ENCODE measurements around the gene GOLGA8R. TPM values are rescaled to one million over a fixed set of nuclear protein-coding genes. Genes with fewer than 3 reads are reported as not detected.
"Not testable (repeated sequence)": the region's sequence is repeated elsewhere in the genome, so short reads cannot be mapped to it uniquely, and the experiment has no call there.

Gene GOLGA8R
- polyA plus RNA-seq, 1 donor, result 6.8 TPM

DNA sequence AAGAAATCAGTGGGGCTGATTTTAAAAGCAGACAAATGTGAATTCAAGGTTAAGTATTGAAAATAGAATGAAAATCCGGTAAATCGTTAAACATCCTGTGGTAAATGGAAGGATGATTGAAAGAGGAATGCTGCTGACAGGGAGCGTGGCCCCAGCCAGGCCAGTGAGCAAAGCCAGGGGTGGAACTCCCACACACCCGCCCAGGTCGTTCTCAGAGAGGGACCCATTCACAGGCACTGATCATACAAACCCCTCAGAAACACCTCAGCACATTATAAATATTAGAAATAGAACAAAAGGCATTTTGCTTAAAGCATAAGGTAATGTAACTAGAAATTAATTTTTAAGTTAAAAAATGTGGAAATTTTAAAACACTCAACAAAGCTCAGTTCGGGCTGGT, 59.0 kb downstream of the GOLGA8R start:
- not testable (repeated sequence) for DNase-seq; H3K4me3 ChIP-seq (ENCODE audit: low read length); H3K27me3 ChIP-seq (ENCODE audit: control insufficient read depth, insufficient read depth, low read length); H3K27ac ChIP-seq (ENCODE audit: low read length); H3K4me1 ChIP-seq (ENCODE audit: control insufficient read depth, insufficient read depth, low read length); H3K9me3 ChIP-seq (ENCODE audit: control insufficient read depth, low read depth, low read length); H3K36me3 ChIP-seq (ENCODE audit: control insufficient read depth, insufficient read depth, low read length)
- WGBS (ENCODE audit: insufficient coverage, low lambda C conversion rate), result no CpG with 5 or more reads among the region's 6 CpGs

Other genes with a start within 250 kb of the GOLGA8R start
- 3.2 TPM for gene CHRFAM7A, start 20.7 kb downstream of the GOLGA8R start, polyA plus RNA-seq
- gene GOLGA8Q, start 137.8 kb upstream of the GOLGA8R start, polyA plus RNA-seq, result 1.4 TPM
- 0.28 TPM for gene GOLGA8H, start 189.8 kb upstream of the GOLGA8R start, polyA plus RNA-seq